SK-N-SH (cell line): ENCODE results near the gene NCF2. TPM values are rescaled to one million over a fixed set of nuclear protein-coding genes. Genes with fewer than 3 reads are reported as not detected.

ENCODE experiments used
- CTCF ChIA-PET: fragments of 300-600, 350-600 bp; formaldehyde crosslinking; extraction: SDS; loops from one replicate; lab custom pipeline; 2021; lab: Yijun Ruan, JAX
- POLR2A ChIA-PET: fragments of 350-600 bp; sonication (Branson Sonifier 250); formaldehyde crosslinking; extraction: SDS; loops from one replicate; lab custom pipeline; 2020; ENCODE audit warnings: antibody characterized with exemption, inconsistent platforms; lab: Yijun Ruan, JAX
- DNase-seq: peaks from one replicate; pipeline ENCODE4 v3.0.0; 2012
- H2AFZ ChIP-seq: fragments of 200-600 bp; sonication (generic); 2 replicates; pipeline ENCODE4 v1.8.1; 2016; ENCODE audit warnings: antibody characterized with exemption, mild to moderate bottlenecking, low read depth
- H3F3A ChIP-seq: fragments of 200-600 bp; sonication (generic); replicated peaks from 2 replicates; pipeline ENCODE3; 2016; ENCODE audit warnings: antibody characterized with exemption, mild to moderate bottlenecking; ENCODE audit not compliant: insufficient read depth
- H3K27ac ChIP-seq, 2 experiments: fragments of 200-500 bp in 1 of 2; fragments of 200-600 bp in 1 of 2; sonication (Bioruptor generic) in 1 of 2; sonication (generic), shearing (Covaris generic) in 1 of 2; 2 replicates each; pipeline versions ENCODE4 v1.5.1 to v1.6.1; 2014 to 2016; ENCODE audit warnings: low read depth in 2 of 2, inconsistent platforms in 1 of 2, low read length in 1 of 2, mild to moderate bottlenecking in 1 of 2, mixed read lengths in 1 of 2
- H3K27me3 ChIP-seq: fragments of 200-600 bp; sonication (generic), shearing (Covaris generic); 2 replicates; pipeline ENCODE4 v1.6.1; 2016; ENCODE audit warnings: mixed run types; ENCODE audit not compliant: insufficient read depth
- H3K36me3 ChIP-seq, 2 experiments: fragments of 200-500 bp in 1 of 2; fragments of 200-600 bp in 1 of 2; sonication (Bioruptor generic) in 1 of 2; sonication (generic) in 1 of 2; replicated peaks in 1 of 2; 2 replicates each; pipeline versions ENCODE3 to v1.5.1; 2014 to 2016; ENCODE audit warnings: low read length in 1 of 2, mild to moderate bottlenecking in 1 of 2; ENCODE audit not compliant: insufficient read depth in 2 of 2, control insufficient read depth in 1 of 2
- H3K4me1 ChIP-seq, 2 experiments: fragments of 200-500 bp in 1 of 2; fragments of 200-600 bp in 1 of 2; sonication (Bioruptor generic) in 1 of 2; sonication (generic), shearing (Covaris generic) in 1 of 2; 2 replicates each; pipeline versions ENCODE4 v1.5.1 to v1.6.1; 2014 to 2016; ENCODE audit warnings: low read depth in 1 of 2, low read length in 1 of 2, mixed run types in 1 of 2; ENCODE audit not compliant: insufficient read depth in 2 of 2, control insufficient read depth in 1 of 2
- H3K4me2 ChIP-seq: fragments of 200-600 bp; sonication (generic), shearing (Covaris generic); 2 replicates; pipeline ENCODE4 v1.6.1; 2017; ENCODE audit warnings: mixed run types
- H3K4me3 ChIP-seq, 2 experiments: fragments of 200-500 bp in 1 of 2; fragments of 200-600 bp in 1 of 2; sonication (Bioruptor generic) in 1 of 2; sonication (generic), shearing (Covaris generic) in 1 of 2; 2 replicates each; pipeline versions ENCODE4 v1.5.1 to v1.8.1; 2014 to 2016; ENCODE audit warnings: low read depth in 2 of 2, inconsistent platforms in 1 of 2, low read length in 1 of 2, mild to moderate bottlenecking in 1 of 2, mixed read lengths in 1 of 2, moderate library complexity in 1 of 2
- H3K79me2 ChIP-seq: fragments of 200-600 bp; sonication (generic); 2 replicates; pipeline ENCODE4 v1.8.1; 2017; ENCODE audit warnings: mild to moderate bottlenecking; ENCODE audit not compliant: insufficient read depth
- H3K9ac ChIP-seq: fragments of 200-600 bp; sonication (generic); 2 replicates; pipeline ENCODE4 v1.6.1; 2017; ENCODE audit warnings: mixed run types
- H3K9me2 ChIP-seq: fragments of 200-600 bp; sonication (generic); 2 replicates; pipeline ENCODE4 v1.6.1; 2017; ENCODE audit warnings: mixed run types
- H3K9me3 ChIP-seq: fragments of 200-600 bp; sonication (generic); 2 replicates; pipeline ENCODE4 v1.6.1; 2017; ENCODE audit warnings: mixed run types, mild to moderate bottlenecking, moderate library complexity
- H4K20me1 ChIP-seq: fragments of 200-600 bp; sonication (generic); 2 replicates; pipeline ENCODE4 v1.6.1; 2017; ENCODE audit warnings: mild to moderate bottlenecking, mixed run types; ENCODE audit not compliant: insufficient read depth
- EP300 ChIP-seq, 2 experiments: IDR thresholded peaks; 2 replicates each; pipeline versions ENCODE4 v1.4.0 to v1.6.1; 2012; ENCODE audit warnings: borderline replicate concordance in 1 of 2, low read depth in 1 of 2, low read length in 1 of 2
- EZH2phosphoT487 ChIP-seq: fragments of 200-600 bp; sonication (generic); IDR thresholded peaks from 2 replicates; pipeline ENCODE4 v1.6.1; 2017; ENCODE audit warnings: low read depth, mixed run types, mild to moderate bottlenecking, antibody characterized with exemption, moderate library complexity, borderline replicate concordance
- FOSL2 ChIP-seq: IDR thresholded peaks from 2 replicates; pipeline ENCODE4 v1.4.0; 2012; ENCODE audit warnings: low read depth, mild to moderate bottlenecking, moderate library complexity, borderline replicate concordance
- GABPA ChIP-seq: IDR thresholded peaks from 2 replicates; pipeline ENCODE4 v1.4.0; 2012; ENCODE audit warnings: low read depth, mild to moderate bottlenecking
- GATA2 ChIP-seq: sonication (generic); formaldehyde crosslinking; IDR thresholded peaks from 2 replicates; pipeline ENCODE4 v1.5.0; 2020; ENCODE audit warnings: mild to moderate bottlenecking, missing genetic modification reagents
- JUND ChIP-seq: IDR thresholded peaks from 2 replicates; pipeline ENCODE4 v1.4.0; 2012
- NFIC ChIP-seq: IDR thresholded peaks from 2 replicates; pipeline ENCODE4 v1.4.0; 2012; ENCODE audit warnings: borderline replicate concordance
- NRF1 ChIP-seq: IDR thresholded peaks from 2 replicates; pipeline ENCODE4 v1.6.1; 2012; ENCODE audit warnings: low read depth, mild to moderate bottlenecking, low read length
- POLR2AphosphoS5 ChIP-seq: IDR thresholded peaks from 2 replicates; pipeline ENCODE4 v1.6.1; 2012; ENCODE audit warnings: low read depth, low read length
- SIN3A ChIP-seq: IDR thresholded peaks from 2 replicates; pipeline ENCODE4 v1.6.1; 2012; ENCODE audit warnings: low read depth, mild to moderate bottlenecking, low read length, moderate library complexity, borderline replicate concordance
- SMC3 ChIP-seq: IDR thresholded peaks from 2 replicates; pipeline ENCODE4 v1.6.1; 2012; ENCODE audit warnings: low read depth, low read length, improper control_type of control experiment
- TAF1 ChIP-seq: IDR thresholded peaks from 2 replicates; pipeline ENCODE4 v1.6.1; 2012; ENCODE audit warnings: low read depth, mild to moderate bottlenecking, low read length, moderate library complexity, borderline replicate concordance
- TCF12 ChIP-seq: IDR thresholded peaks from 2 replicates; pipeline ENCODE4 v1.4.0; 2012
- TEAD4 ChIP-seq: IDR thresholded peaks from 2 replicates; pipeline ENCODE4 v1.4.0; 2012; ENCODE audit warnings: mild to moderate bottlenecking, borderline replicate concordance; ENCODE audit not compliant: insufficient read depth
- USF2 ChIP-seq: fragments of 150-350 bp; IDR thresholded peaks from 2 replicates; pipeline ENCODE4 v1.6.1; 2017; ENCODE audit warnings: antibody characterized with exemption, low read length, low read depth, borderline replicate concordance
- WGBS: methylation state at CpG from one replicate; pipeline ENCODE4 v1.1.6; 2017; ENCODE audit warnings: low lambda C conversion rate; 5-methylcytosine and 5-hydroxymethylcytosine counted together
- polyA plus RNA-seq, 3 experiments: library from polyadenylated mRNA; depleted of rRNA; stranded (reverse); fragments of >200 nt; gene quantifications; 2 replicates each; pipeline ENCODE4 v1.2.3, GENCODE V29; 2012
- TF ChIP-seq, protein P1 (sequence below): IDR thresholded peaks from 2 replicates; pipeline ENCODE4 v1.4.0; 2012; ENCODE audit warnings: low read depth
- TF ChIP-seq, protein P2 (sequence below): IDR thresholded peaks from 2 replicates; pipeline ENCODE4 v1.6.1; 2012; ENCODE audit warnings: mild to moderate bottlenecking, low read depth, low read length, moderate library complexity
- TF ChIP-seq, protein P3 (sequence below): fragments of 200-600 bp; sonication (generic); IDR thresholded peaks from 2 replicates; pipeline ENCODE4 v1.6.1; 2017; ENCODE audit warnings: antibody characterized with exemption, mild to moderate bottlenecking, moderate library complexity

NCF2 gene
- polyA plus RNA-seq, 1 of the 3 experiments (the other 2 are of a cell fraction), result 2.0 TPM

DNA sequence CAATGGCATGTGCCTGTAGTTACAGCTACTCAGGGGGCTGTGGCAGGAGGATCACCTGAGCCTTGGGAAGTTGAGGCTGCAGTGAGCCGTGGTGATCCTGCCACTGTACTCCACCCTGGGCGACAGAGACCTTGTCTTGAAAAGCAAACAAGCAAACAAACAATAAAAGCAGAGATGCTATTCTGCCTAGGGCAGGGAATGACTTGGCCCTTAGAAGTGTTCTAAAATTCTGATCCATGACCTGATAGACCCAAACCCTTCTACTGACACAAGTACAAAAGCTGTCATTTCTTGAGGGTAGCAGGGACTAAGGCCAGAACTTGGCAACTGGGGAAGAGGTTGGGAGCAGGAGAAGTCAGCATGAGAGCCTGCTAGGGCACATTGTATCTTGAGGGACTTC lies 15.6 kb upstream of the NCF2 start:
- no peaks in the 10 kb centered on the region for H3K79me2 ChIP-seq
- 93% methylated on average over 2 of the region's 2 CpGs for WGBS
- no peak overlapping the region for H2AFZ ChIP-seq
- H3F3A ChIP-seq, result peaks cover 38% of the 10 kb centered on the region
- no peak overlapping the region for H3K4me2 ChIP-seq
- H3K9ac ChIP-seq, result no peak overlapping the region
- ChIA-PET CTCF (interaction anchor here (0.6 to 2.2 kb wide), 2 partner anchors 79 to 324 kb away, joined by 3 to 6 read pairs; no protein-coding TSS in a partner anchor), POLR2A (no interaction called here)
- no peak overlapping the region for H3K4me3 ChIP-seq
- peaks cover 20 to 29% of the 10 kb centered on the region in 2 experiments for H3K4me1 ChIP-seq
- H3K27ac ChIP-seq, result peak overlapping the region in 1 of 2 experiments; percentile 98; a peak in 2 of 4 replicates
- H3K9me2 ChIP-seq, result no peaks in the 10 kb centered on the region
- no peak for DNase-seq
- no peaks in the 10 kb centered on the region for H4K20me1 ChIP-seq
- H3K9me3 ChIP-seq, result no peaks in the 10 kb centered on the region
- no peaks in the 10 kb centered on the region for H3K27me3 ChIP-seq
- H3K36me3 ChIP-seq, result no peaks in the 10 kb centered on the region
- TF ChIP-seq, protein P1, sequence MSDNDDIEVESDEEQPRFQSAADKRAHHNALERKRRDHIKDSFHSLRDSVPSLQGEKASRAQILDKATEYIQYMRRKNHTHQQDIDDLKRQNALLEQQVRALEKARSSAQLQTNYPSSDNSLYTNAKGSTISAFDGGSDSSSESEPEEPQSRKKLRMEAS, result no peak
- TF ChIP-seq NRF1, result no peak
- no peak for TF ChIP-seq GATA2 (CRISPR knock-in tag)
- TF ChIP-seq, protein P2, sequence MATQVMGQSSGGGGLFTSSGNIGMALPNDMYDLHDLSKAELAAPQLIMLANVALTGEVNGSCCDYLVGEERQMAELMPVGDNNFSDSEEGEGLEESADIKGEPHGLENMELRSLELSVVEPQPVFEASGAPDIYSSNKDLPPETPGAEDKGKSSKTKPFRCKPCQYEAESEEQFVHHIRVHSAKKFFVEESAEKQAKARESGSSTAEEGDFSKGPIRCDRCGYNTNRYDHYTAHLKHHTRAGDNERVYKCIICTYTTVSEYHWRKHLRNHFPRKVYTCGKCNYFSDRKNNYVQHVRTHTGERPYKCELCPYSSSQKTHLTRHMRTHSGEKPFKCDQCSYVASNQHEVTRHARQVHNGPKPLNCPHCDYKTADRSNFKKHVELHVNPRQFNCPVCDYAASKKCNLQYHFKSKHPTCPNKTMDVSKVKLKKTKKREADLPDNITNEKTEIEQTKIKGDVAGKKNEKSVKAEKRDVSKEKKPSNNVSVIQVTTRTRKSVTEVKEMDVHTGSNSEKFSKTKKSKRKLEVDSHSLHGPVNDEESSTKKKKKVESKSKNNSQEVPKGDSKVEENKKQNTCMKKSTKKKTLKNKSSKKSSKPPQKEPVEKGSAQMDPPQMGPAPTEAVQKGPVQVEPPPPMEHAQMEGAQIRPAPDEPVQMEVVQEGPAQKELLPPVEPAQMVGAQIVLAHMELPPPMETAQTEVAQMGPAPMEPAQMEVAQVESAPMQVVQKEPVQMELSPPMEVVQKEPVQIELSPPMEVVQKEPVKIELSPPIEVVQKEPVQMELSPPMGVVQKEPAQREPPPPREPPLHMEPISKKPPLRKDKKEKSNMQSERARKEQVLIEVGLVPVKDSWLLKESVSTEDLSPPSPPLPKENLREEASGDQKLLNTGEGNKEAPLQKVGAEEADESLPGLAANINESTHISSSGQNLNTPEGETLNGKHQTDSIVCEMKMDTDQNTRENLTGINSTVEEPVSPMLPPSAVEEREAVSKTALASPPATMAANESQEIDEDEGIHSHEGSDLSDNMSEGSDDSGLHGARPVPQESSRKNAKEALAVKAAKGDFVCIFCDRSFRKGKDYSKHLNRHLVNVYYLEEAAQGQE, result no peak
- no peak for TF ChIP-seq TCF12
- no peak for TF ChIP-seq NFIC
- TF ChIP-seq USF2, result no peak
- no peak for TF ChIP-seq SIN3A
- TF ChIP-seq EP300 (IDR thresholded peaks at IDR 0.05; ENCODE audit: borderline replicate concordance in 1 of 2, low read depth in 1 of 2, low read length in 1 of 2), result no peak
- no peak for TF ChIP-seq TEAD4
- TF ChIP-seq POLR2AphosphoS5, result no peak
- TF ChIP-seq, protein P3, sequence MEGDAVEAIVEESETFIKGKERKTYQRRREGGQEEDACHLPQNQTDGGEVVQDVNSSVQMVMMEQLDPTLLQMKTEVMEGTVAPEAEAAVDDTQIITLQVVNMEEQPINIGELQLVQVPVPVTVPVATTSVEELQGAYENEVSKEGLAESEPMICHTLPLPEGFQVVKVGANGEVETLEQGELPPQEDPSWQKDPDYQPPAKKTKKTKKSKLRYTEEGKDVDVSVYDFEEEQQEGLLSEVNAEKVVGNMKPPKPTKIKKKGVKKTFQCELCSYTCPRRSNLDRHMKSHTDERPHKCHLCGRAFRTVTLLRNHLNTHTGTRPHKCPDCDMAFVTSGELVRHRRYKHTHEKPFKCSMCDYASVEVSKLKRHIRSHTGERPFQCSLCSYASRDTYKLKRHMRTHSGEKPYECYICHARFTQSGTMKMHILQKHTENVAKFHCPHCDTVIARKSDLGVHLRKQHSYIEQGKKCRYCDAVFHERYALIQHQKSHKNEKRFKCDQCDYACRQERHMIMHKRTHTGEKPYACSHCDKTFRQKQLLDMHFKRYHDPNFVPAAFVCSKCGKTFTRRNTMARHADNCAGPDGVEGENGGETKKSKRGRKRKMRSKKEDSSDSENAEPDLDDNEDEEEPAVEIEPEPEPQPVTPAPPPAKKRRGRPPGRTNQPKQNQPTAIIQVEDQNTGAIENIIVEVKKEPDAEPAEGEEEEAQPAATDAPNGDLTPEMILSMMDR, result no peak
- no peak for TF ChIP-seq JUND
- no peak for TF ChIP-seq TAF1
- TF ChIP-seq FOSL2, result no peak
- TF ChIP-seq EZH2phosphoT487, result no peak
- no peak for TF ChIP-seq SMC3
- TF ChIP-seq GABPA, result no peak
